Mesothelial cell of epicardium (in vitro differentiated cells): ENCODE results near the gene RNH1. TPM values are rescaled to one million over a fixed set of nuclear protein-coding genes. Genes with fewer than 3 reads are reported as not detected.

ENCODE experiments used
- DNase-seq, 2 experiments: peaks; one replicate each; pipeline ENCODE4 v3.0.0; 2021; ENCODE audit warnings: low spot score in 2 of 2; ENCODE audit not compliant: unreplicated experiment in 2 of 2
- H3K27ac Mint-ChIP-seq: 2 replicates; pipeline ENCODE4 v1.8.0; 2021; ENCODE audit warnings: mixed read lengths
- H3K27me3 Mint-ChIP-seq: 2 replicates; pipeline ENCODE4 v1.8.0; 2021; ENCODE audit warnings: low read depth, mixed read lengths
- H3K36me3 Mint-ChIP-seq: 2 replicates; pipeline ENCODE4 v1.8.0; 2021; ENCODE audit warnings: mixed read lengths
- H3K4me1 Mint-ChIP-seq: 2 replicates; pipeline ENCODE4 v1.8.0; 2021; ENCODE audit warnings: mixed read lengths
- H3K4me3 Mint-ChIP-seq: 2 replicates; pipeline ENCODE4 v1.8.0; 2021; ENCODE audit warnings: mild to moderate bottlenecking, moderate library complexity, mixed read lengths
- H3K9me3 Mint-ChIP-seq: 2 replicates; pipeline ENCODE4 v1.8.0; 2021; ENCODE audit warnings: mixed read lengths
- total RNA-seq: library from RNA; stranded (reverse); gene quantifications from 3 replicates; pipeline ENCODE4 v1.2.1, GENCODE V29; 2021
- TF ChIP-seq, protein P1 (sequence below): fragments of 200-600 bp; sonication (generic); IDR thresholded peaks from one replicate; pipeline ENCODE4 v1.5.0; 2021; ENCODE audit warnings: antibody characterized with exemption; ENCODE audit not compliant: unreplicated experiment

Gene RNH1
- total RNA-seq, 1 donor from 2014 or later, result 81.7 TPM

- Mint-ChIP-seq H3K27ac (no peak overlapping the region), H3K27me3 (no peaks in the 10 kb centered on the region), H3K36me3 (peaks cover 3% of the 10 kb centered on the region), H3K9me3 (no peaks in the 10 kb centered on the region), H3K4me3 (no peak overlapping the region), H3K4me1 (peaks cover 9% of the 10 kb centered on the region)
- TF ChIP-seq, protein P1, sequence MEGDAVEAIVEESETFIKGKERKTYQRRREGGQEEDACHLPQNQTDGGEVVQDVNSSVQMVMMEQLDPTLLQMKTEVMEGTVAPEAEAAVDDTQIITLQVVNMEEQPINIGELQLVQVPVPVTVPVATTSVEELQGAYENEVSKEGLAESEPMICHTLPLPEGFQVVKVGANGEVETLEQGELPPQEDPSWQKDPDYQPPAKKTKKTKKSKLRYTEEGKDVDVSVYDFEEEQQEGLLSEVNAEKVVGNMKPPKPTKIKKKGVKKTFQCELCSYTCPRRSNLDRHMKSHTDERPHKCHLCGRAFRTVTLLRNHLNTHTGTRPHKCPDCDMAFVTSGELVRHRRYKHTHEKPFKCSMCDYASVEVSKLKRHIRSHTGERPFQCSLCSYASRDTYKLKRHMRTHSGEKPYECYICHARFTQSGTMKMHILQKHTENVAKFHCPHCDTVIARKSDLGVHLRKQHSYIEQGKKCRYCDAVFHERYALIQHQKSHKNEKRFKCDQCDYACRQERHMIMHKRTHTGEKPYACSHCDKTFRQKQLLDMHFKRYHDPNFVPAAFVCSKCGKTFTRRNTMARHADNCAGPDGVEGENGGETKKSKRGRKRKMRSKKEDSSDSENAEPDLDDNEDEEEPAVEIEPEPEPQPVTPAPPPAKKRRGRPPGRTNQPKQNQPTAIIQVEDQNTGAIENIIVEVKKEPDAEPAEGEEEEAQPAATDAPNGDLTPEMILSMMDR, result no peak
- DNase-seq, result no peak
Observed at GRCh38 chr11:473962-474785, 32.9 kb downstream of the RNH1 start.

DNA sequence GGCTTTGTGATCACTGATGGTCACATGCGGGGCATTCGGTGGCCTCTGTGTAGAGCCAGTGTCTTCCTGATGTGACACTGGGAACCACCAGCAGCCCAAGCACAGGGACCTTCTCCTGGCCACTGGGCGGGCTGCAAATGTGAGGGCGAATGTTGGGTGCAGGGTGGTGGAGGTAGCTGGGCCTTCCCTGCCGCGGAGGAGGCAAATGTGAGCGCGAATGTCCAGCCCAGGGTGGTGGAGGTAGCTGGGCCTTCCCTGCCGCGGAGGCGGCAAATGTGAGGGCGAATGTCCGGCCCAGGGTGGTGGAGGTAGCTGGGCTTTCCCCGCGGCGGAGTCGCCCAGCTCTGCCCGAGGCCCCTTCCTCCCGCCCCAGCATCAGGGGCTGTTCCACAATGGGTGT is 33.6 kb downstream of the RNH1 start:
- no peak overlapping the region for H3K27ac Mint-ChIP-seq
- no peak for DNase-seq
- peaks cover 3% of the 10 kb centered on the region for H3K36me3 Mint-ChIP-seq
- H3K4me1 Mint-ChIP-seq, result peaks cover 12% of the 10 kb centered on the region
- no peaks in the 10 kb centered on the region for H3K27me3 Mint-ChIP-seq
- H3K4me3 Mint-ChIP-seq, result no peak overlapping the region
- TF ChIP-seq, protein P1, result no peak
- no peaks in the 10 kb centered on the region for H3K9me3 Mint-ChIP-seq

DNA sequence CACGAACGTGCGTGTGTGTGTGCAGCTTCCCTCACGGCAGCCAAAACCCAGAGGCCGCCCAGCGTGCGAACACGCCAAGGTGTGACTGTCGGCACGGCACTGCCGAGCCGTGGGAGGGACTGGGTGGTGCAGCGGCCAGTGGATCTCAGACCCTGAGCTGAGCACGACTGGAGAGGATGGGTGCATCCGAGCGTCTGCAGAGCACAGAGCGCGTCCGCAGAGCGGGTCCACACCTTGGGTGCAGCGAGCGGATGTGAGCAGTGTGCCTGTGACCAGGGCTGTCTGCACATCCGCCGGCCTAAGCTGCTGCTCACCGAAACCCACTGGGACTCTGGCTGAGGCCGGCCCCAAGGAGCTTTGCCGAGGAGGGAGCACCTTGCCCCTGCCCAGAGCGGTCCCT is 34.2 kb downstream of the RNH1 start:
- Mint-ChIP-seq H3K36me3 (peaks cover 3% of the 10 kb centered on the region), H3K4me1 (peaks cover 18% of the 10 kb centered on the region), H3K9me3 (no peaks in the 10 kb centered on the region), H3K4me3 (no peak overlapping the region), H3K27ac (no peak overlapping the region), H3K27me3 (no peaks in the 10 kb centered on the region)
- DNase-seq, result no peak
- TF ChIP-seq, protein P1, result no peak

DNA sequence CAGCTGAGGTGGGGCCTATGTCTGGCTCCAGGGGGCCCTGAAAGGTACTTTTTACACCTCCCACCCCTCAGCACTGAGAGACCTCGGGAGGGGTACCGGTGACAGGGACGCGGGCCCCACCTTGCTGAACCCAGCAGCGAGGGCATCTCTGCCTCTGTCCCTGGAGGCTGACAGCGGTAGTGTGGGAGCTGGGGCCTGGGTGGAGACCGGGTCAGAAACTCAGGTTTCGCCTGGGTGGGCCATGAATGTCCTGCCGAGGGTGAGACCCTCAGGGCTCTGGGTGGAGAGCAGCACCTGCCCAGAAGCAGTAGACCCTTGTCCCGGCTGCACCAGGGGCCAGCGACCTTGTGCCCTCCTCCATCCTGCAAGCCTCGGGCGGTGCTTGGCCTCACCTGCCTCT is 34.8 kb downstream of the RNH1 start:
- H3K4me1 Mint-ChIP-seq, result peaks cover 18% of the 10 kb centered on the region

GRCh38 chr11:471468-472145 is 35.4 kb downstream of the RNH1 start:
- DNase-seq, result no peak
- Mint-ChIP-seq H3K4me1 (peaks cover 18% of the 10 kb centered on the region), H3K36me3 (peaks cover 5% of the 10 kb centered on the region), H3K27me3 (no peaks in the 10 kb centered on the region), H3K27ac (no peak overlapping the region), H3K9me3 (no peaks in the 10 kb centered on the region), H3K4me3 (no peak overlapping the region)
- TF ChIP-seq, protein P1, result no peak

More for the DNA sequence above, 34.8 kb downstream of the RNH1 start:
- H3K36me3 Mint-ChIP-seq, result peaks cover 3% of the 10 kb centered on the region
- no peaks in the 10 kb centered on the region for H3K9me3 Mint-ChIP-seq
- DNase-seq, result no peak
- no peaks in the 10 kb centered on the region for H3K27me3 Mint-ChIP-seq
- H3K27ac Mint-ChIP-seq, result no peak overlapping the region
- TF ChIP-seq, protein P1, result no peak
- H3K4me3 Mint-ChIP-seq, result no peak overlapping the region
